ENCODE measurements around the gene MCUR1. TPM values are rescaled to one million over a fixed set of nuclear protein-coding genes. Genes with fewer than 3 reads are reported as not detected.
"Not testable (repeated sequence)": the region's sequence is repeated elsewhere in the genome, so short reads cannot be mapped to it uniquely, and the experiment has no call there.

MCUR1 gene
- total RNA-seq, 1 experiment from 2014 or later: 35.4 TPM

DNA sequence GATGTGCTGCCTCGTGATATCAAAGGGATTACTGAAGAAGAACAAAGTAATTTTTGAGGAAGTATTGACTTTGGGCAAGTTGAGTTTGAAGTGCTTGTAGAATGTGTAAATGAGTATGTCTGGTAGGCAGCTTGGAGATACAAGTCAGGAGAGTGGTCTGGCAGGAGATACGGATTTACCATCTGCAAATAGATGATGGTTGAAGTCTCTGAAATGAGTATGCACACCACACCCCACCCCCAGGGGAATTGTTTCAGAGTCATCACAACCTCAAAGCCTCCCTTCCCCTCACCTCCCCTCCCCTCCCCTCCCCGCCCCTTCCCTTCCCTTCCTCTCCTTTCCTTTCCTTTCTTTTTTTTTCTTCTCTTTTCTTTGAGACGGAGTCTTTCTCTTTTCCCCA lies 16.4 kb upstream of the MCUR1 start:
- no peak overlapping the region for H2AK5ac ChIP-seq (ENCODE audit: insufficient read length, low read length)
- no peak overlapping the region for H3K4ac ChIP-seq (ENCODE audit: low read depth, low read length)
- no peaks in the 10 kb centered on the region for H3K23me2 ChIP-seq (ENCODE audit: insufficient read length, low read depth, low read length, poor library complexity, severe bottlenecking)
- no peak overlapping the region for H2BK5ac ChIP-seq (ENCODE audit: insufficient read length, low read length)
- peaks cover 10 to 25% of the 10 kb centered on the region in 2 experiments for H3K9me3 Mint-ChIP-seq
- no peak overlapping the region for H3K27ac ChIP-seq (ENCODE audit: insufficient read length, low read depth, low read length)
- H3K4me1 Mint-ChIP-seq: no peaks in the 10 kb centered on the region
- no peaks in the 10 kb centered on the region for H3K4me1 ChIP-seq (ENCODE audit: insufficient read depth, low read length)
- no peak overlapping the region for H4K8ac ChIP-seq (replicated peaks; ENCODE audit: insufficient read length, low read depth, low read length)
- no peaks in the 10 kb centered on the region for H3K79me2 ChIP-seq (ENCODE audit: insufficient read depth, low read length)
- H3K27ac Mint-ChIP-seq: no peak overlapping the region
- no peaks in the 10 kb centered on the region for H3K9me3 ChIP-seq (ENCODE audit: control insufficient read depth, low read depth, low read length)
- no peak overlapping the region for H2BK12ac ChIP-seq (ENCODE audit: insufficient read length, low read depth, low read length)
- TF ChIP-seq, protein P1, sequence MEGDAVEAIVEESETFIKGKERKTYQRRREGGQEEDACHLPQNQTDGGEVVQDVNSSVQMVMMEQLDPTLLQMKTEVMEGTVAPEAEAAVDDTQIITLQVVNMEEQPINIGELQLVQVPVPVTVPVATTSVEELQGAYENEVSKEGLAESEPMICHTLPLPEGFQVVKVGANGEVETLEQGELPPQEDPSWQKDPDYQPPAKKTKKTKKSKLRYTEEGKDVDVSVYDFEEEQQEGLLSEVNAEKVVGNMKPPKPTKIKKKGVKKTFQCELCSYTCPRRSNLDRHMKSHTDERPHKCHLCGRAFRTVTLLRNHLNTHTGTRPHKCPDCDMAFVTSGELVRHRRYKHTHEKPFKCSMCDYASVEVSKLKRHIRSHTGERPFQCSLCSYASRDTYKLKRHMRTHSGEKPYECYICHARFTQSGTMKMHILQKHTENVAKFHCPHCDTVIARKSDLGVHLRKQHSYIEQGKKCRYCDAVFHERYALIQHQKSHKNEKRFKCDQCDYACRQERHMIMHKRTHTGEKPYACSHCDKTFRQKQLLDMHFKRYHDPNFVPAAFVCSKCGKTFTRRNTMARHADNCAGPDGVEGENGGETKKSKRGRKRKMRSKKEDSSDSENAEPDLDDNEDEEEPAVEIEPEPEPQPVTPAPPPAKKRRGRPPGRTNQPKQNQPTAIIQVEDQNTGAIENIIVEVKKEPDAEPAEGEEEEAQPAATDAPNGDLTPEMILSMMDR (conservative IDR thresholded peaks at IDR 0.05): no peak
- H3K4me2 ChIP-seq (ENCODE audit: insufficient read depth, insufficient read length, low read length): no peak overlapping the region
- H3K56ac ChIP-seq (ENCODE audit: insufficient read length, low read depth, low read length): no peak overlapping the region
- DNase-seq: no peak
- H3K27me3 Mint-ChIP-seq (ENCODE audit: low read depth): peaks cover 3% of the 10 kb centered on the region; the same call in 1 of the 2 replicates
- no peaks in the 10 kb centered on the region for H3K27me3 ChIP-seq (ENCODE audit: insufficient read depth, low read length)
- no peak overlapping the region for H4K5ac ChIP-seq (ENCODE audit: insufficient read length, low read depth, low read length)
- H3K14ac ChIP-seq (ENCODE audit: insufficient read depth, low read length): no peak overlapping the region
- no peak overlapping the region for H2BK20ac ChIP-seq (ENCODE audit: low read depth, low read length, poor library complexity, severe bottlenecking)
- peaks cover 4 to 14% (median 7%) of the 10 kb centered on the region in 3 experiments; a peak in 5 of 7 replicates for H3K36me3 Mint-ChIP-seq (ENCODE audit: insufficient read depth in 1 of 3, low read depth in 3 of 3)
- H2BK15ac ChIP-seq (ENCODE audit: low read depth, low read length): no peak overlapping the region
- no CpG with 5 or more reads among the region's 4 CpGs for WGBS (ENCODE audit: extremely low coverage, insufficient read length, low lambda C conversion rate)
- no peak overlapping the region for H2AFZ ChIP-seq (ENCODE audit: low read length)
- no peak overlapping the region for H3T11ph ChIP-seq (ENCODE audit: low read length)
- H4K91ac ChIP-seq (ENCODE audit: insufficient read length, low read depth, low read length): no peak overlapping the region
- H3K18ac ChIP-seq (ENCODE audit: insufficient read length, low read depth, low read length): no peak overlapping the region
- no peak overlapping the region for H3K23ac ChIP-seq (ENCODE audit: insufficient read length, low read depth, low read length)
- no peak overlapping the region for H3K9ac ChIP-seq (ENCODE audit: extremely low read depth, insufficient read length, low read length)
- no peaks in the 10 kb centered on the region for H3K79me1 ChIP-seq (ENCODE audit: insufficient read depth, low read depth, low read length, poor library complexity, severe bottlenecking)
- H2BK120ac ChIP-seq (ENCODE audit: low read depth, low read length, poor library complexity, severe bottlenecking): no peak overlapping the region
- H3K4me3 Mint-ChIP-seq: no peak overlapping the region
- H4K20me1 ChIP-seq (ENCODE audit: control insufficient read depth, insufficient read depth, insufficient read length): no peaks in the 10 kb centered on the region

DNA sequence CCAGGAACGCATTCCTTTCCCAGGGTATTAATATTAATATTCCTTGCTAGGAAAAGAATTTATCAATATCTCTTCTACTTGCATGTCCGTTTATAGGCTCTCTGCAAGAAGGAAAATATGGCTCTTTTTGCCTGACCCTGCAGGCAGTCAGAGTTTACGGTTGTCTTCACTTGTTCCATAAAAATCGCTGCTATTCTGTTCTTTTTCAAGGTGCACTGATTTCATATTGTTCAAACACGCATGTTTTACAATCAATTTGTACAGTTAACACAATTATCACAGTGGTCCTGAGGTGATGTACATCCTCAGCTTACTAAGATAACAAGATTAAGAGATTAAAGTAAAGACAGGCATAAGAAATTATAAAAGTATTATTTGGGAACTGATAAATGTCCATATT lies 15.1 kb upstream of the MCUR1 start:
- H2BK12ac ChIP-seq (ENCODE audit: insufficient read length, low read depth, low read length); H3K27me3 Mint-ChIP-seq (ENCODE audit: low read depth); H2AK5ac ChIP-seq (ENCODE audit: insufficient read length, low read length); H3K27ac Mint-ChIP-seq; H3K27me3 ChIP-seq (ENCODE audit: insufficient read depth, low read length); H3T11ph ChIP-seq (ENCODE audit: low read length); H3K9me3 ChIP-seq (ENCODE audit: control insufficient read depth, low read depth, low read length); H3K4me1 Mint-ChIP-seq; H3K18ac ChIP-seq (ENCODE audit: insufficient read length, low read depth, low read length); H4K20me1 ChIP-seq (ENCODE audit: control insufficient read depth, insufficient read depth, insufficient read length); H3K23ac ChIP-seq (ENCODE audit: insufficient read length, low read depth, low read length); H2BK20ac ChIP-seq (ENCODE audit: low read depth, low read length, poor library complexity, severe bottlenecking); H3K14ac ChIP-seq (ENCODE audit: insufficient read depth, low read length); H3K23me2 ChIP-seq (ENCODE audit: insufficient read length, low read depth, low read length, poor library complexity, severe bottlenecking); H3K4ac ChIP-seq (ENCODE audit: low read depth, low read length); H4K5ac ChIP-seq (ENCODE audit: insufficient read length, low read depth, low read length); H3K9ac ChIP-seq (ENCODE audit: extremely low read depth, insufficient read length, low read length); H3K27ac ChIP-seq (ENCODE audit: insufficient read length, low read depth, low read length); H4K91ac ChIP-seq (ENCODE audit: insufficient read length, low read depth, low read length); H3K79me2 ChIP-seq (ENCODE audit: insufficient read depth, low read length); H3K4me3 Mint-ChIP-seq; H2BK5ac ChIP-seq (ENCODE audit: insufficient read length, low read length); H4K8ac ChIP-seq (replicated peaks; ENCODE audit: insufficient read length, low read depth, low read length); DNase-seq; H3K4me1 ChIP-seq (ENCODE audit: insufficient read depth, low read length); H2BK120ac ChIP-seq (ENCODE audit: low read depth, low read length, poor library complexity, severe bottlenecking); H3K4me2 ChIP-seq (ENCODE audit: insufficient read depth, insufficient read length, low read length); H3K56ac ChIP-seq (ENCODE audit: insufficient read length, low read depth, low read length); H2AFZ ChIP-seq (ENCODE audit: low read length); H2BK15ac ChIP-seq (ENCODE audit: low read depth, low read length); H3K79me1 ChIP-seq (ENCODE audit: insufficient read depth, low read depth, low read length, poor library complexity, severe bottlenecking): not testable (repeated sequence)
- Mint-ChIP-seq H3K9me3 (peaks cover 10 to 25% of the 10 kb centered on the region in 2 experiments), H3K36me3 (ENCODE audit: insufficient read depth in 1 of 3, low read depth in 3 of 3) (peaks cover 4 to 14% (median 7%) of the 10 kb centered on the region in 3 experiments; a peak in 4 of 7 replicates)
- WGBS (ENCODE audit: extremely low coverage, insufficient read length, low lambda C conversion rate): no CpG with 5 or more reads among the region's 5 CpGs
